ENCODE measurements around the gene SUFU. TPM values are rescaled to one million over a fixed set of nuclear protein-coding genes. Genes with fewer than 3 reads are reported as not detected.

SUFU gene
- total and polyA plus RNA-seq, 2 of the 13 experiments (the other 11 are each of a cell fraction or from before 2014, with no cell fraction given) = 2.9 to 5.5 TPM

DNA sequence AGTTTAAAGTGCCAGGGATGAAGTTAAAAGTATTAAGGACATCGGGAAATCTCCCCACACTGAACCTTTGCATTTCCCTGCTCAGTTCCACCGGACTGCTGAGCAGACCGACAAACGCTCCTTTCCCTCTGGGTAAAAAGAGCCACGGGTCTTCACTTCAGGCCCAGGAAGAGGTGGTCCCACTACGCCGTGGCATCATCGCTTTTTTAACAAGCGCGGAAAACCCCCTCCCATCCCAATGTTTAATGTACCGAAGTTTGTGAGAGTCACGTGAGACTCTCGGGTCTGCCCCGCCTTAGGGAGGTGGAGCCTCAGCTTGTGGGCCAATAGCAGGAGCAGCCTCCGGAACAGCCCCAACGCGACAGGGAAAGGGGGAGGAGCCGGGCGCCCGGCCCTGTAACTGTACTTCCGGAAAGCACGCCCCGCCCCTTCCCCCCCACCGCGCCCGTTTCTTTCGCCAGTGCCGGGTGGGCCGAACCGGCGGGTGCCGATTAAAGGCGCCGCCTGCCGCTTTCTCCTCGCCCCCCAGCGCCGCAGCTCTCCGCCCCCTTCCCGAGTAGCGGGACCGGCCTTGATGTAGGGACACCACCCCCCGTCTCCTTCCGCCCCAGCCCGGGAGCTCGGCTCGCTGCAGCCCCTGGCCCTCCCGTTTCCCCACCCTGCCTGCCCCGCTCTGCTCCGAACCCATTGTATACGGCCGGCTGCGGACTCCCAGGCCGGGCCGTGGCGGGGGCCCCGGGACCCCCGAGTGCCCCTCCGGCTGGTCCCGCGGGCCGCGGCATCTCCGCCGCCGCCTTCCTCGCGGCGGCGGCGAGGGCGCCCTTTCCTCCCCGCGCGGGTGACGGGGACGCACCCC is 138.3 kb downstream of the SUFU start (continued):
- TF ChIP-seq, protein P1, sequence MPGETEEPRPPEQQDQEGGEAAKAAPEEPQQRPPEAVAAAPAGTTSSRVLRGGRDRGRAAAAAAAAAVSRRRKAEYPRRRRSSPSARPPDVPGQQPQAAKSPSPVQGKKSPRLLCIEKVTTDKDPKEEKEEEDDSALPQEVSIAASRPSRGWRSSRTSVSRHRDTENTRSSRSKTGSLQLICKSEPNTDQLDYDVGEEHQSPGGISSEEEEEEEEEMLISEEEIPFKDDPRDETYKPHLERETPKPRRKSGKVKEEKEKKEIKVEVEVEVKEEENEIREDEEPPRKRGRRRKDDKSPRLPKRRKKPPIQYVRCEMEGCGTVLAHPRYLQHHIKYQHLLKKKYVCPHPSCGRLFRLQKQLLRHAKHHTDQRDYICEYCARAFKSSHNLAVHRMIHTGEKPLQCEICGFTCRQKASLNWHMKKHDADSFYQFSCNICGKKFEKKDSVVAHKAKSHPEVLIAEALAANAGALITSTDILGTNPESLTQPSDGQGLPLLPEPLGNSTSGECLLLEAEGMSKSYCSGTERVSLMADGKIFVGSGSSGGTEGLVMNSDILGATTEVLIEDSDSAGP (CRISPR knock-in tag; IDR thresholded peaks at IDR 0.05; ENCODE audit: borderline replicate concordance) = peak; percentile 98
- TF ChIP-seq ZNF354B (CRISPR knock-in tag; IDR thresholded peaks at IDR 0.05) (no peak), KLF16 (CRISPR knock-in tag; IDR thresholded peaks at IDR 0.05) (peak in 1 of 2 experiments; percentile 59; a peak in 2 of 4 replicates), HNRNPL (IDR thresholded peaks at IDR 0.05; ENCODE audit: low read depth, low read length) (peak; percentile 70; the same call in 1 of the 2 replicates), ZNF83 (CRISPR knock-in tag; IDR thresholded peaks at IDR 0.05; ENCODE audit: borderline replicate concordance) (no peak), YY1 (IDR thresholded peaks at IDR 0.05; ENCODE audit: insufficient read depth, insufficient replicate concordance, low read depth, low read length) (peak; percentile 57), MAFF (IDR thresholded peaks at IDR 0.05; ENCODE audit: low read depth, low read length) (no peak), ERF (CRISPR knock-in tag; IDR thresholded peaks at IDR 0.05) (0 out of 2 replicates have a peak, but pooled peaks have one; percentile 25), ZNF557 (CRISPR knock-in tag; IDR thresholded peaks at IDR 0.05) (peak; percentile 36; the same call in 1 of the 2 replicates), ZNF121 (CRISPR knock-in tag; IDR thresholded peaks at IDR 0.05) (no peak), HOXA5 (CRISPR knock-in tag; IDR thresholded peaks at IDR 0.05) (peak; percentile 36; the same call in 1 of the 2 replicates)
- TF ChIP-seq, protein P2, sequence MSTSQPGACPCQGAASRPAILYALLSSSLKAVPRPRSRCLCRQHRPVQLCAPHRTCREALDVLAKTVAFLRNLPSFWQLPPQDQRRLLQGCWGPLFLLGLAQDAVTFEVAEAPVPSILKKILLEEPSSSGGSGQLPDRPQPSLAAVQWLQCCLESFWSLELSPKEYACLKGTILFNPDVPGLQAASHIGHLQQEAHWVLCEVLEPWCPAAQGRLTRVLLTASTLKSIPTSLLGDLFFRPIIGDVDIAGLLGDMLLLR (CRISPR knock-in tag; IDR thresholded peaks at IDR 0.05) = 0 out of 2 replicates have a peak, but pooled peaks have one; percentile 48
- TF ChIP-seq, protein P3, sequence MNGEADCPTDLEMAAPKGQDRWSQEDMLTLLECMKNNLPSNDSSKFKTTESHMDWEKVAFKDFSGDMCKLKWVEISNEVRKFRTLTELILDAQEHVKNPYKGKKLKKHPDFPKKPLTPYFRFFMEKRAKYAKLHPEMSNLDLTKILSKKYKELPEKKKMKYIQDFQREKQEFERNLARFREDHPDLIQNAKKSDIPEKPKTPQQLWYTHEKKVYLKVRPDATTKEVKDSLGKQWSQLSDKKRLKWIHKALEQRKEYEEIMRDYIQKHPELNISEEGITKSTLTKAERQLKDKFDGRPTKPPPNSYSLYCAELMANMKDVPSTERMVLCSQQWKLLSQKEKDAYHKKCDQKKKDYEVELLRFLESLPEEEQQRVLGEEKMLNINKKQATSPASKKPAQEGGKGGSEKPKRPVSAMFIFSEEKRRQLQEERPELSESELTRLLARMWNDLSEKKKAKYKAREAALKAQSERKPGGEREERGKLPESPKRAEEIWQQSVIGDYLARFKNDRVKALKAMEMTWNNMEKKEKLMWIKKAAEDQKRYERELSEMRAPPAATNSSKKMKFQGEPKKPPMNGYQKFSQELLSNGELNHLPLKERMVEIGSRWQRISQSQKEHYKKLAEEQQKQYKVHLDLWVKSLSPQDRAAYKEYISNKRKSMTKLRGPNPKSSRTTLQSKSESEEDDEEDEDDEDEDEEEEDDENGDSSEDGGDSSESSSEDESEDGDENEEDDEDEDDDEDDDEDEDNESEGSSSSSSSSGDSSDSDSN (CRISPR knock-in tag; IDR thresholded peaks at IDR 0.05) = peak; percentile 90
- TF ChIP-seq, protein P4, sequence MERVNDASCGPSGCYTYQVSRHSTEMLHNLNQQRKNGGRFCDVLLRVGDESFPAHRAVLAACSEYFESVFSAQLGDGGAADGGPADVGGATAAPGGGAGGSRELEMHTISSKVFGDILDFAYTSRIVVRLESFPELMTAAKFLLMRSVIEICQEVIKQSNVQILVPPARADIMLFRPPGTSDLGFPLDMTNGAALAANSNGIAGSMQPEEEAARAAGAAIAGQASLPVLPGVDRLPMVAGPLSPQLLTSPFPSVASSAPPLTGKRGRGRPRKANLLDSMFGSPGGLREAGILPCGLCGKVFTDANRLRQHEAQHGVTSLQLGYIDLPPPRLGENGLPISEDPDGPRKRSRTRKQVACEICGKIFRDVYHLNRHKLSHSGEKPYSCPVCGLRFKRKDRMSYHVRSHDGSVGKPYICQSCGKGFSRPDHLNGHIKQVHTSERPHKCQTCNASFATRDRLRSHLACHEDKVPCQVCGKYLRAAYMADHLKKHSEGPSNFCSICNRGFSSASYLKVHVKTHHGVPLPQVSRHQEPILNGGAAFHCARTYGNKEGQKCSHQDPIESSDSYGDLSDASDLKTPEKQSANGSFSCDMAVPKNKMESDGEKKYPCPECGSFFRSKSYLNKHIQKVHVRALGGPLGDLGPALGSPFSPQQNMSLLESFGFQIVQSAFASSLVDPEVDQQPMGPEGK (CRISPR knock-in tag; IDR thresholded peaks at IDR 0.05) = peak; percentile 98
- TF ChIP-seq, protein P5, sequence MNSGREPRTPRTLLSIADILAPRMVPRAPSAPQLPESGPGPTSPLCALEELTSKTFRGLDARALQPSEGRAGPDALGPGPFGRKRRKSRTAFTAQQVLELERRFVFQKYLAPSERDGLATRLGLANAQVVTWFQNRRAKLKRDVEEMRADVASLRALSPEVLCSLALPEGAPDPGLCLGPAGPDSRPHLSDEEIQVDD (CRISPR knock-in tag; IDR thresholded peaks at IDR 0.05; ENCODE audit: borderline replicate concordance) = no peak

All from HepG2 (cell line).